Measurements from ENCODE around the gene UBE3B.

UBE3B gene

DNA sequence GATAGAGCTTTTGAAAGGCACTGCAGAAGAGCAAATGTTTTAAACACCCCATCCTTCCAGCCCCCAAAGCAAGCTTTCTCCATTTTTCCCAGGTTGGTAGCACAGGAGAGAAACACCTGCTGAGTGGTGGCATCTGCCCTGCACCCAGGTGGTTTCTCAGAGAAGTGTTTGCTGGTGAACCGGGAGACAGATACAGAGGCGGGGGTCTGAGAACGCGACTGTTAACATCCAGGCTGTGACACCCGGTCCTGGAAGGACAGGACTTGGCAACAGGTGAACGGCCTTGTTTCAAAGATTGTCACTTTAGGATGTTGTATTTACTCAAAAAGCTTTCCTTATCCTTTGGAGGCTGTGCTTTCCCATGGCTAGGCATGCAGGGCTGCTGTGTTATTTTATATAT lies 77.3 kb downstream of the UBE3B start:
- peaks cover 28% of the 10 kb centered on the region for H3K27me3 ChIP-seq (ENCODE audit: low read depth)
- no peak for DNase-seq (ENCODE audit: low spot score in 2 of 2)
- H3K9me3 ChIP-seq, result no peaks in the 10 kb centered on the region
- in situ Hi-C loops (cut with MboI; ENCODE audit: low sequenced_read_pairs), result no loop called here
- H3K4me1 ChIP-seq, result no peaks in the 10 kb centered on the region
- H3K36me3 ChIP-seq (replicated peaks), result no peaks in the 10 kb centered on the region
- H3K4me3 ChIP-seq, result no peak overlapping the region

DNA sequence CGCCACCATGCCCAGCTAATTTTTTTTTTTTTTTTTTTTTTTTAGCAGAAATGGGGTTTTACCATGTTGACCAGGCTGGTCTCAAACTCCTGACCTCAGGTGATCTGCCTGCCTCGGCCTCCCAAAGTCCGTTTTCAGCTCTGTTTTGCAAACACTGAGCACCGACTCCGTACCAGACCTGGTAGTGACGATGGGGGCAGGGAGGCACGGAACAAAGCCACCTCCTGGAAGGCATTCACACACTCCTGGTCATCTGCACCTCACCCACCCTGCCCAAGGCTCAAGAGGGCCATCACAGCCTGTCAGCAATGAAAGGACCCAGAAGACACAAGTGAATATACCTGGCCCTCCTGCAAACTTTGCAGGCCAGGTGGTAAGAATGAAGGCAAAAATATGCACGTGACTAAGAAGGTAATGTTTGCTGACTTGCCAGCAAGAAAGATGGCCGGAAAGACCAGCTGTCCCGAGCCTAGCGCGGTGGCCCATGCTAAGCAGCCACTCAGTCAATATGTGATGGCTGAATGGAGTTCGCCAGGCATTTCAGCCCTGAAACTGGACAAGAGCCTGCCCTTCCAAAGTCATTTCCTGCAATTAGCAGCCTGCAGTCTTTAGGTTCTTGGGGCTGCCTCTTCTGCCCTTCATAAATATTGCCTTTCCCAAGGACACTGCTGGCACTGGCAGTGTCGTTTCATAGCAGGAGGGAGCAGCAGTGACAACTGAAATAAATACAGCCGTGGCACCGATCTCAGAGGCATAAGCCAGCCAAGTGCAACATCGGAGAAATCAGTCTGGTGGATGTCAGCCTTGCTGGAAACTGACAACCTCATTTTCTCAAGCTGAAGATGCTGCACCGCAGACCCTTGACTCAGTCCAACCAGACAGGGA lies 78.2 kb downstream of the UBE3B start:
- H3K9me3 ChIP-seq, result no peaks in the 10 kb centered on the region
- in situ Hi-C loops (cut with MboI; ENCODE audit: low sequenced_read_pairs), result no loop called here

DNA sequence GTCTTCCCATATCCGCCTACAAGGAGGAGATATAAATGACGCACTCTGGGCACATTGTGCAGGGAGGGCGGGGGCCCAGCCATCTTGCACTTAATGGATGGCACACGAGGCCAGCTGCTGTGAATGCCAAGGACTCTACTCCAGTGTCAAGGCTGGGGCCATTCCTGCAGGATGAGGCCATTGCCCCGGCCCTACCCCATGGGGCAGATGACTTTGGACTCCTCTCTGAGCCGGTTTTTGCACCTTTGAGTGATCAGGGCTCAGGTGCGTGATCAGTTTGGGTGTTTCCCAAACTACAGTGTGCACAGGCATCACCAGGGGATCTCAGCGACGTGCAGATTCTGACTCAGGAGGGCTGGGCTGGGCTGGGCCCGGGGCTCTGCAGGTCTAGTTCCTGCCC lies 79.8 kb downstream of the UBE3B start:
- in situ Hi-C loops (cut with MboI; ENCODE audit: low sequenced_read_pairs), result no loop called here
- no peak for DNase-seq (ENCODE audit: low spot score in 2 of 2)
- Histone ChIP-seq H3K36me3 (replicated peaks) (peaks cover under 1% of the 10 kb centered on the region; the same call in 1 of the 2 replicates), H3K4me1 (no peaks in the 10 kb centered on the region), H3K27me3 (ENCODE audit: low read depth) (peaks cover 12% of the 10 kb centered on the region), H3K9me3 (no peaks in the 10 kb centered on the region), H3K4me3 (no peak overlapping the region)

More for the DNA sequence above, 78.2 kb downstream of the UBE3B start:
- H3K27me3 ChIP-seq (ENCODE audit: low read depth), result peaks cover 20% of the 10 kb centered on the region
- DNase-seq (ENCODE audit: low spot score in 2 of 2), result no peak
- H3K4me1 ChIP-seq, result no peaks in the 10 kb centered on the region
- no peaks in the 10 kb centered on the region for H3K36me3 ChIP-seq (replicated peaks)
- no peak overlapping the region for H3K4me3 ChIP-seq

DNA sequence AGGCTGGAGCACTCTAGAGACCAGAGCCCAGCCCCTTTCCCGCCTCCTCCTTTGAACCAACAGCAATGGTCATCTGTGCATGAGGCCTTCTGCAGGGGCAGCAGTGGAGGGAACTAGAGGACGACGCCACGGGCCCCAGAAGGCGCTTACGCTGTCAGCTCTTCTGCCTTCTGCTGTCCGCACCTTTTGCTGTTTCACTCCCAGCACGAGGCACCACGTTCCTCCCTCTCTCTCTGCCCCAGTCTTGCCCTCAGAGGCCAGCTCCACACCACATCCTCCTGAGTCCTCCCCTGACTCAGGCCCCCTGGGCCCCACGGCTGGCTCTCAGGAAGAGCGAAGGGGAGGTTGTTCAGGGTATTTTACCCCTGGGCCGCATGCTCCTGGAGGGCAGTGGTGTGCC lies 80.4 kb downstream of the UBE3B start:
- in situ Hi-C loops (cut with MboI; ENCODE audit: low sequenced_read_pairs), result no loop called here
- Histone ChIP-seq H3K36me3 (replicated peaks) (peaks cover 2% of the 10 kb centered on the region; the same call in 1 of the 2 replicates), H3K4me1 (no peaks in the 10 kb centered on the region), H3K27me3 (ENCODE audit: low read depth) (peaks cover 12% of the 10 kb centered on the region), H3K4me3 (no peak overlapping the region), H3K9me3 (no peaks in the 10 kb centered on the region)
- no peak for DNase-seq (ENCODE audit: low spot score in 2 of 2)

DNA sequence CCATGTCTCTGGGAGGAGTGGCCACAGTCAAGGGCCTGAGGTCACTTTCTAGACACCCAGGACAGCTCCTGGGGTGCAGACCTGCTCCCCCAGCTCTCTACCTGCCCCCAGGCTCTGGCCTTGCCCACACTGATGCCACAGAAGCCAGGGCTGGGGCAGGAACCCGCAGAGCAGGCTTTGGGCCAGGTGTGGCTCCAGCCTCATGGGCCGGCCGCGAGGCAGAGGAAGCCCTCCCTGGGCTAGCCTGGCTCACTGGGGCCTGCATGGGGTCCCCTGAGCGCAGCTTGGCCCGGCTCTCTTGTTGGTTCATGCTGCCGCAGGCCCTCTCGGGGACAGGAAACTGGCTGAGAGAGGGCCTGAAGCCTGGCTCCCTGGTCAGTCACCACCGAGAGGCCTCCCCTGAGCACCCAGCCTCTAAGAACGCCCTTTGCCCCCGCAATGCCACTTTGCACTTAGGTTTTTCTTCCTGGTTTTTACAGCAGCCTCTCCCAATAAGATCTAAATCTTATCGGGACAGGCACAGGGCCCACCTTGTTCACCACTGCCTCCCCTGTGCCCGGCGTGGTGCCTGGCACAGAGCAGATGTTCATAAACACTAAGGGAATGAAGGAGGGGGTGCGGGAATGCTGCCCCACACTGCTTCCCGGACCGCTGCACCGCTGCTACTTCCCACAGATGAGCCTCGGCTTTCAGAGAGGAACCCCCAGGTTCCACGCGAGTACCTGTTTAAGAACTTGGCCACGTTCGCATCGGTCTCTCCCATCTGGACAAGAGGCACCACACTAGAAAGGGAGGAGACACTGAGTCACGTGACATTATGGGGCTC lies 81.2 kb downstream of the UBE3B start:
- Histone ChIP-seq H3K9me3 (no peaks in the 10 kb centered on the region), H3K27me3 (ENCODE audit: low read depth) (peaks cover 8% of the 10 kb centered on the region; the same call in 1 of the 2 replicates), H3K4me3 (no peak overlapping the region), H3K4me1 (no peaks in the 10 kb centered on the region), H3K36me3 (replicated peaks) (peaks cover 6% of the 10 kb centered on the region)
- in situ Hi-C loops (cut with MboI; ENCODE audit: low sequenced_read_pairs), result no loop called here
- no peak for DNase-seq (ENCODE audit: low spot score in 2 of 2)

DNA sequence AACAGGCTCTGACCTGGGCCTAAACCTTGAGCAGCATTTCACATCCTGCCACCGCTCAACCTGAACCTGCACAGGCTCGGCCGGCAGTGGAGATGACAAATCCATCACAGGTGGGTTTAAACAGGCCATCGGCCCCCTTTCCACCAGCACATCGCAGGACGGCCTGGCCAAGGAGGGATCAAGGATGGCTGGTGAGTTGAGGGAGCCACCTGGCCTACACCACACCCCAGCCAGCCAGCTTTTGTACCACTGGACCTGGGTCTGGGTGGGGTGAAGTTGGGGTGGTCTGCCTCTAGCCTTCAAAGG lies 81.7 kb downstream of the UBE3B start:
- no peaks in the 10 kb centered on the region for H3K4me1 ChIP-seq
- H3K27me3 ChIP-seq (ENCODE audit: low read depth), result peaks cover 4% of the 10 kb centered on the region; the same call in 1 of the 2 replicates
- H3K4me3 ChIP-seq, result no peak overlapping the region
- H3K36me3 ChIP-seq (replicated peaks), result peaks cover 8% of the 10 kb centered on the region
- no peaks in the 10 kb centered on the region for H3K9me3 ChIP-seq
- in situ Hi-C loops (cut with MboI; ENCODE audit: low sequenced_read_pairs), result no loop called here
- DNase-seq (ENCODE audit: low spot score in 2 of 2), result no peak

DNA sequence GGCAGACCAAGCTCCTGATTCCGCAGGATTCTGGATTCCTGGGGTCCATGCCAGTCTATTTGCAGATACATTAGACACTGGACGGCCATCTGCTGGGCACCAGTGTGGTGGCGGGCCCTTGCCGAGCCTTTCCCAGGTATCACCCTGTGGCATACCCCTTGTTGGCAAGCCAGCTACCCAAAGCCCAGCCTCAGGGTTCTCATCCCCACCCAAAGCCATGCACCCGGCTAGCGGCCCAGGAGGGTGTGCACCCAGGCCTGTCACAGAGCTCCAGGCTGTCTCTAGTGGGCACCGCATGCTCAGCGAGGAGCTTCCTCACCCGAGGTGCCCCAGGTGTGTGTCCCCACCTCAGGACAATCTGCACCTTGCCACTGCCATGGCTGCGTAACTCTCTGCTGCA lies 82.2 kb downstream of the UBE3B start:
- H3K36me3 ChIP-seq (replicated peaks), result peaks cover 9% of the 10 kb centered on the region

DNA sequence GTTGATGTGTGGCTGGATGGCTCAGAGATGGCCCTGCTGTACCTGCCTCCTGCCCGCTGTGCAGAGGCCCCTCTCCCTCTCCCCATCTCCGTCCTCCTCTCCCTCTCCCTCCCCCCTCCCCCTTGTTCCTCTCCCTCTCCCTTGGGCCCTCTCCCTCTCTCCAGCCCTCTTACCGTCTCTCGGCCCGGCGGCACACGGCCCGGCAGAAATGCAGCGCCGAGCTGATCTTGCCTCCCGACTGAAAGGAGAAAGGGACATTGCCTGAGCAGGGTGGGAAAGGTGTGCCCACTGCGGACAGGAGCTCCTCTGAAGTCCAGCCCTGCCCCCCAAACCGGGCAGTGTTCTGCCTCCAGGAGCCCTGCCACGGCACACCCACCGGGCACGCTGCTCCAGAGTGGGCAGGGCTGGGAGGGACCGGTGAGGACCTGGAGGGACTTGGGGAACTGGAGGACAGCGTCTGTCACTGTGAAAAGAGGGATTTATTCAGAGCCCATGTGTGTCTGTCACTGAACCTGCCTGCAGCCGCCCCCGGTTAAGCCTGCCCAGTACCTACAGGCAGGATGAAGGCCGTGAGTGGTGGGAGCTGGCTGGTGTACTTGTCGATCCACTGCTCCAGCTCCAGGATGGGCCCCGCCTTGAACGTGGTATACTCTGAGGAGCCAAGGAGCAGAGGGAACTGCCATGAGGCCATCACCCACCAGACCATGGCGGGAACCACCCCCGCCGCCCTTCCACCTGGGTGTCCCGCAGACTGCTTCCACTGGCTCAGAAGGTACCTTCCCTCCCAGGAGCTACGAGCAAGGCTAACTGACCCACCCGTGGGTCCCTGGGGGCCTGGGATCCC lies 83.7 kb downstream of the UBE3B start:
- no peaks in the 10 kb centered on the region for H3K4me1 ChIP-seq
- no peak for DNase-seq (ENCODE audit: low spot score in 2 of 2)
- H3K27me3 ChIP-seq (ENCODE audit: low read depth), result no peaks in the 10 kb centered on the region
- in situ Hi-C loops (cut with MboI; ENCODE audit: low sequenced_read_pairs), result no loop called here
- no peaks in the 10 kb centered on the region for H3K9me3 ChIP-seq
- no peak overlapping the region for H3K4me3 ChIP-seq
- peaks cover 14% of the 10 kb centered on the region for H3K36me3 ChIP-seq (replicated peaks)

More for the DNA sequence above, 82.2 kb downstream of the UBE3B start:
- no peak for DNase-seq (ENCODE audit: low spot score in 2 of 2)
- H3K4me1 ChIP-seq, result no peaks in the 10 kb centered on the region
- H3K9me3 ChIP-seq, result no peaks in the 10 kb centered on the region
- in situ Hi-C loops (cut with MboI; ENCODE audit: low sequenced_read_pairs), result no loop called here
- no peak overlapping the region for H3K4me3 ChIP-seq
- 0 out of 2 replicates have a peak, but pooled peaks cover under 1% of the 10 kb centered on the region for H3K27me3 ChIP-seq (ENCODE audit: low read depth)

DNA sequence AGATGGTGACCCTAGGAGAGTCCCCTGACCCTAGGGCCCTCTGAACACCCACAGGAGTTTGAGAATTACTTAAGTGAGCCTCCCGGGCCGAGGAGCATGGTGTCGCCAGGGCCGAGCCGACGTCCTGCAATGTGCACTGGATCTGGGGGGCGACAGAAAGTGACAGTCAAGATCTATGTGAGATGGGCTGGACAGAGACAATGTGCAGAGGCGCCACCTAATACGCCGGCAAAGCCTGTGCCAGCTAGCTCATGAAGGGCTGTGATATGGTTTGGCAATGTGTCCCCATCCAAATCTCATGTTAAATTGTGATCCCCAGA lies 84.2 kb downstream of the UBE3B start:
- in situ Hi-C loops (cut with MboI; ENCODE audit: low sequenced_read_pairs), result no loop called here
- DNase-seq (ENCODE audit: low spot score in 2 of 2), result no peak
- H3K27me3 ChIP-seq (ENCODE audit: low read depth), result no peaks in the 10 kb centered on the region
- peaks cover 15% of the 10 kb centered on the region for H3K36me3 ChIP-seq (replicated peaks)
- no peaks in the 10 kb centered on the region for H3K9me3 ChIP-seq
- H3K4me1 ChIP-seq, result no peaks in the 10 kb centered on the region
- no peak overlapping the region for H3K4me3 ChIP-seq

DNA sequence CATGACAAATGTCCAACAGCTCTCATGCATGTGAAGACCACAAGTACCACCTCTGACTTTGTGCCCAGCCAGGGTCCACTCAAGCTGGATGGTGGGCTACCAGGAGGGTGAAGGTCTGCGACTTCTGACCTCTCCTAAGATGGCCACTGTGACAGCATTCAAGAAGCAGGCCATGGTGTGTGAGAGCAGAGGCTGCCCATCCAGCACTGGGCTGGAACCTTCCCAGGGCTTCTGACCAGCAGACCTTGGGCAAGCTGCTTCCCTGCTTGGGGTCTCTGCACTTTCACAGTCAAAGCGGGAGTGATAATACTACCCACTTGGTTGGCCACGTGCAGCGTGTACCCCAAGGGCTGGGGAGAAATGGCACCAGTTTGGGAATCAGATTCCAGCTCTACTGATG lies 85.4 kb downstream of the UBE3B start:
- DNase-seq (ENCODE audit: low spot score in 2 of 2), result no peak
- no peaks in the 10 kb centered on the region for H3K4me1 ChIP-seq
- no peaks in the 10 kb centered on the region for H3K27me3 ChIP-seq (ENCODE audit: low read depth)
- no peaks in the 10 kb centered on the region for H3K9me3 ChIP-seq
- peaks cover 23% of the 10 kb centered on the region for H3K36me3 ChIP-seq (replicated peaks)
- no peak overlapping the region for H3K4me3 ChIP-seq
- in situ Hi-C loops (cut with MboI; ENCODE audit: low sequenced_read_pairs), result no loop called here

DNA sequence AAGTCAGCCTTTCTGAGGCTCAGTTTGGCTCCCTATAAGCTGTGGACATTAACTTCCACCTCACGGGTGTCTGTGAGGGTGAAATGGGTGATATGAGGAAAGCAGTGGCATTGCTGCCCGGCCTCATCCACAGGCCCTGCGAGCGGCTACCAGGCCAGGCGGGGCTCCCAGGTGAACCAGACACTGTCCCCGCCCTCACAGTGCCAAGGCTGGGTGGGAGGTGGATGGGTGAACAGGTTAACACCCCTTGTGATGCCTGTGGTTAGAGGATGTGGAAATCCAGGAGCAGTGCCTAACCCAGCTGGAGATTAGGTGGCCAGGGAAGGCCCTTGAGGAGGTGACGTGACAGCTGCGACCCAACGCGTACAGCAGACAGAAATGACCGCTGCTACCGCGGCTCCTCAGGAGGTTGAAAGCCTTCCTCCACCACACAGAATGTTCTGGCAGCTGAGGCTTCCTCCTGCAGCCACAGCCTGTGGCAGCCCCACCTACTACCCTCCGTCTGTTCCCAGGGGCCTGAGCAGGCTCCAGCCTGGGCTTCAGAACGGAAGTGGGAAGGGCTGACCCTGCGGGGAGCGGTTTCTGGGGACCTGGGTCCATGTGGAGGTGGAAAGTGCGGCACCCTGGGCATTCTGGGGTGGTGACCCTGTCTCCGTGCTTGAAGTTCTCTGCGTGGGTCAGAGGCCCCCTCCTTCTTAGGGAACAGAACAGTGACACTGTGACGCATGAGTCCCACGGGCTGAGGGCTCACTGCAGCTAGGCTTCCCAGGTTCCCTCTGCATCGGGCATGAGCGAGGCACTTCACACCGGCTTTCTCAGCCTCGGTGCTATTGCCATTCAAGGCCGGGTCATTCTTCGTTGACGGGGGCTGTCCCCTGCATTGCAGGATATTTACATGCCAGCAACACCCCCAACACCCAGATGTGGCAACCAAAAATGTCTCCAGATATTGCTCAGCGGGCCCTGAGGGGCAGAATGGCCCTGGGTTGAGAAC lies 86.2 kb downstream of the UBE3B start:
- Histone ChIP-seq H3K36me3 (replicated peaks) (peaks cover 30% of the 10 kb centered on the region), H3K9me3 (no peaks in the 10 kb centered on the region), H3K27me3 (ENCODE audit: low read depth) (no peaks in the 10 kb centered on the region), H3K4me3 (no peak overlapping the region), H3K4me1 (no peaks in the 10 kb centered on the region)
- DNase-seq (ENCODE audit: low spot score in 2 of 2), result no peak
- in situ Hi-C loops (cut with MboI; ENCODE audit: low sequenced_read_pairs), result no loop called here

DNA sequence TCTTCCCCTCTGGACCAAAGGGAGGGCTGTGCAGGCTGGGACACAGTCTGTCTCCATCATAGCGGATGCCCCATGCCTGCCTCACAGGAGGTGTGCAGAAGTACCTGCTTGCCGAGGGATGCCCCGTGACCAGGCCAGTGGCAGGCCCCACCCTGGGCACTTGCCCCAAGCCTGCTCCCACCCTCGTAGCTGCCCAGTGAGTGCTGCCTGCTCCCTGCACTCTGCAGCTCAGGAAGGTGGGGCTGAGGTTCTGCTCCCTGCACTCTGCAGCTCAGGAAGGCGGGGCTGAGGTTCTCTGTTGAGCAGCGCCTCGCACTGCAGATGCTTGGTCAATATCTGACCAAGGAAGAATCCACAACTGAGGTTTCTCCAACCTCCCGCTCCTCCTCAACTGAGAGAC lies 89.0 kb downstream of the UBE3B start:
- in situ Hi-C loops (cut with MboI; ENCODE audit: low sequenced_read_pairs), result no loop called here

DNA sequence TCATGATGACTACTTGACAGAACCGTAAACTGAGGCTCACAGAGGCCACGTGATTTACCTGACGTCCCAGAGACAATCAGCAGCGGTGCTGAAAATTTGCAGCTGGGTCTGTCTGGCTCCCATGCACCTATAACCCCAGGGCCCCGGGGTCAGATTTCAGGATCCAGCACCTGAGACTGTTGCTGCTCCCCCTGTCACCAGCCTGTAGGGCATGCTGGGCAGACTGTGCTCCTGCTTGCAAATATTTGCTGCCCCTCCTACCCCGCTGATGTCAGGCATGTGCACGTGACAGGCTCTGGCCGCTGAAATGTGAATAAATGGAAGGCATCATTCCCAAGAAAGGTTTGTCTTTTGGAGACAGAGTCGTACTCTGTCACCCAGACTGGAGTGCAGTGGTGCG lies 89.9 kb downstream of the UBE3B start:
- DNase-seq (ENCODE audit: low spot score in 2 of 2), result no peak
- H3K36me3 ChIP-seq (replicated peaks), result peaks cover 48% of the 10 kb centered on the region
- in situ Hi-C loops (cut with MboI; ENCODE audit: low sequenced_read_pairs), result no loop called here
- no peaks in the 10 kb centered on the region for H3K9me3 ChIP-seq
- H3K4me3 ChIP-seq, result no peak overlapping the region
- H3K27me3 ChIP-seq (ENCODE audit: low read depth), result no peaks in the 10 kb centered on the region
- H3K4me1 ChIP-seq, result no peaks in the 10 kb centered on the region

More for the DNA sequence above, 89.0 kb downstream of the UBE3B start:
- H3K4me3 ChIP-seq, result no peak overlapping the region
- H3K9me3 ChIP-seq, result no peaks in the 10 kb centered on the region
- no peaks in the 10 kb centered on the region for H3K27me3 ChIP-seq (ENCODE audit: low read depth)
- no peak for DNase-seq (ENCODE audit: low spot score in 2 of 2)
- H3K36me3 ChIP-seq (replicated peaks), result peaks cover 45% of the 10 kb centered on the region
- H3K4me1 ChIP-seq, result no peaks in the 10 kb centered on the region

Data from HAP-1 (cell line).